Neuronal stem cell (in vitro differentiated cells): ENCODE measurements around the gene NSMCE1.
"Not testable (repeated sequence)": the region's sequence is repeated elsewhere in the genome, so short reads cannot be mapped to it uniquely, and the experiment has no call there.

Source experiments
- DNase-seq: peaks from one replicate; pipeline ENCODE4 v3.0.0-alpha.2; 2013; ENCODE audit warnings: low spot score
- H2AFZ ChIP-seq: one replicate; pipeline ENCODE4 v1.6.1; 2013; ENCODE audit warnings: mild to moderate bottlenecking, low read length, inconsistent platforms
- H2AK5ac ChIP-seq: 2 replicates; pipeline ENCODE4 v1.6.1; 2013; ENCODE audit warnings: low read depth, mild to moderate bottlenecking, inconsistent platforms, low read length, moderate library complexity, mixed read lengths
- H2BK120ac ChIP-seq: 2 replicates; pipeline ENCODE4 v1.6.1; 2013; ENCODE audit warnings: low read depth, mild to moderate bottlenecking, inconsistent platforms, low read length, moderate library complexity, mixed read lengths
- H2BK12ac ChIP-seq: one replicate; pipeline ENCODE4 v1.6.1; 2013; ENCODE audit warnings: low read length, inconsistent platforms
- H2BK15ac ChIP-seq: 2 replicates; pipeline ENCODE4 v1.6.1; 2013; ENCODE audit warnings: mild to moderate bottlenecking, low read length, inconsistent platforms, mixed read lengths
- H2BK5ac ChIP-seq: one replicate; pipeline ENCODE4 v1.6.1; 2013; ENCODE audit warnings: inconsistent platforms, mild to moderate bottlenecking, low read length, moderate library complexity
- H3K14ac ChIP-seq: one replicate; pipeline ENCODE4 v1.6.1; 2013; ENCODE audit warnings: low read length, inconsistent platforms
- H3K18ac ChIP-seq: 2 replicates; pipeline ENCODE4 v1.6.1; 2013; ENCODE audit warnings: low read length, inconsistent platforms
- H3K23ac ChIP-seq: 2 replicates; pipeline ENCODE4 v1.6.1; 2013; ENCODE audit warnings: low read depth, mild to moderate bottlenecking, mixed read lengths, low read length, inconsistent platforms; ENCODE audit not compliant: poor library complexity
- H3K27ac ChIP-seq: replicated peaks from 3 replicates; pipeline ENCODE4 v1.5.1; 2013; ENCODE audit warnings: low read length, inconsistent platforms
- H3K27me3 ChIP-seq, 3 experiments: 2 replicates each; pipeline ENCODE4 v1.6.1; 2013; ENCODE audit warnings: low read length in 3 of 3, mild to moderate bottlenecking in 2 of 3, inconsistent platforms in 1 of 3, low read depth in 1 of 3, mixed read lengths in 1 of 3, moderate library complexity in 1 of 3; ENCODE audit not compliant: control insufficient read depth in 3 of 3, insufficient read depth in 3 of 3
- H3K36me3 ChIP-seq, 2 donors: replicated peaks in 1 of 2; 2 replicates each; pipeline ENCODE4 v1.6.1; 2013; ENCODE audit warnings: low read length in 2 of 2; ENCODE audit not compliant: control insufficient read depth in 2 of 2, insufficient read depth in 2 of 2
- H3K4ac ChIP-seq: 2 replicates; pipeline ENCODE4 v1.6.1; 2013; ENCODE audit warnings: inconsistent platforms, mild to moderate bottlenecking, low read length, moderate library complexity
- H3K4me1 ChIP-seq, 2 donors: 1 replicate in 1 of 2; 2 replicates in 1 of 2; pipeline ENCODE4 v1.6.1; 2013; ENCODE audit warnings: low read length in 2 of 2, low read depth in 1 of 2; ENCODE audit not compliant: control insufficient read depth in 2 of 2, insufficient read depth in 1 of 2
- H3K4me2 ChIP-seq: one replicate; pipeline ENCODE4 v1.6.1; 2013; ENCODE audit warnings: mild to moderate bottlenecking, low read length, inconsistent platforms; ENCODE audit not compliant: insufficient read depth, poor library complexity, severe bottlenecking
- H3K4me3 ChIP-seq, 2 donors: 2 replicates each; pipeline ENCODE4 v1.5.1; 2013; ENCODE audit warnings: low read length in 2 of 2, mild to moderate bottlenecking in 2 of 2, inconsistent platforms in 1 of 2, moderate library complexity in 1 of 2
- H3K79me1 ChIP-seq: one replicate; pipeline ENCODE4 v1.6.1; 2013; ENCODE audit warnings: low read depth, mild to moderate bottlenecking, inconsistent platforms, low read length, moderate library complexity
- H3K9ac ChIP-seq: one replicate; pipeline ENCODE4 v1.6.1; 2013; ENCODE audit warnings: mild to moderate bottlenecking, low read depth, low read length, inconsistent platforms; ENCODE audit not compliant: poor library complexity
- H3K9me3 ChIP-seq, 2 donors: replicated peaks in 1 of 2; 2 replicates each; pipeline versions ENCODE3 to v1.6.1; 2013; ENCODE audit warnings: low read length in 2 of 2, mild to moderate bottlenecking in 2 of 2, inconsistent platforms in 1 of 2, low read depth in 1 of 2, mixed read lengths in 1 of 2, moderate library complexity in 1 of 2; ENCODE audit not compliant: control insufficient read depth in 2 of 2, insufficient read depth in 1 of 2
- H4K8ac ChIP-seq: one replicate; pipeline ENCODE4 v1.6.1; 2013; ENCODE audit warnings: low read depth, mild to moderate bottlenecking, inconsistent platforms, low read length, moderate library complexity
- H4K91ac ChIP-seq: one replicate; pipeline ENCODE4 v1.6.1; 2013; ENCODE audit warnings: low read length, low read depth, mild to moderate bottlenecking, inconsistent platforms; ENCODE audit not compliant: poor library complexity
- WGBS, 2 donors: extraction: QIAGEN DNeasy Blood & Tissue Kit; methylation state at CpG; one replicate each; pipeline ENCODE4 v1.1.7; 2013; ENCODE audit warnings: missing lambda C conversion rate in 2 of 2, mixed read lengths in 1 of 2; ENCODE audit not compliant: insufficient read length in 2 of 2, insufficient replicate concordance in 1 of 2; ENCODE audit errors: extremely low coverage in 2 of 2; 5-methylcytosine and 5-hydroxymethylcytosine counted together

Gene NSMCE1

DNA sequence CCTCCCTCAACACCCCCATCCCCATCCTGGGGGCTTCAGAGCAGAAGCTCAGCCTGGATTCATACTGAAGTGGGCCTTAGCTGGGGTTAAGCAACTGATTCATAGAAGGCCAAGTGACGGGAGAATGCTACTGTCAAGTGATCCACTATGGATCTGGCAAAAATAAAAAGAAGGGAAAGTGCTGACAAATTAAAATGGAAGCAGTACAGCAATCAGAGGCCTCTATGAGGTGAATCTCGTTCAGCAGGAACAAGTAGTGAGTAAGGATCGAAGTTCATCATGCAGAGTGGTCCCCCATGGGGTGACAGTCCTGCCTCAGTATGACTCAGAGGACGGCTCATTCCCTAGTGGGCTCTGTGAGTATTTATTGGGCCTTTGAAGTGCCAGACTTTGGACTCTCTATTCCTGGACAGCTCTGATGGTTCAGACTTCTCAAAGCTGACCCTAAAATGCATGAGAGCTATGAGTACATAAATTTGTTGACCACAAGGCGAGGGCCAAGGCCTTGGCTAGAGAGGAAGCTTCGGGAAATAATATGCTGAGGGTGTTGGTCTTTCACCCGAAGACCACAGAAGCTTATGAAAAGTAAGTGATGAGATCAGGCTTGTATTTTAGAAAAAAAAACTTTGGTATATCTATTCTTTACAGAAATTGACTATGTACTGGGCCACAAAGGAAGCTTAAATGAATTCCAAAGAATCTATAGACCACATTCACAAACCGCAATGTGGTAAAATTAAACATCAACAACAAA, 5.3 kb upstream of the NSMCE1 start:
- no peak overlapping the region for H4K91ac ChIP-seq
- peaks cover 1% of the 10 kb centered on the region in 2 donors for H3K4me1 ChIP-seq
- no peak overlapping the region for H2BK15ac ChIP-seq
- no peak overlapping the region for H2AK5ac ChIP-seq
- no peak overlapping the region for H3K23ac ChIP-seq
- no CpG with 5 or more reads among the region's 8 CpGs for WGBS, 2 donors
- no peak overlapping the region for H2BK5ac ChIP-seq
- H2BK120ac ChIP-seq: no peak overlapping the region
- no peak for DNase-seq
- no peak overlapping the region for H3K4me3 ChIP-seq
- no peaks in the 10 kb centered on the region for H3K36me3 ChIP-seq
- H3K9ac ChIP-seq: no peak overlapping the region
- H2BK12ac ChIP-seq: no peak overlapping the region
- H3K9me3 ChIP-seq: no peaks in the 10 kb centered on the region
- no peaks in the 10 kb centered on the region for H3K79me1 ChIP-seq
- no peak overlapping the region for H4K8ac ChIP-seq
- no peak overlapping the region for H3K27ac ChIP-seq
- no peak overlapping the region for H3K14ac ChIP-seq
- no peak overlapping the region for H3K4ac ChIP-seq
- no peak overlapping the region for H3K18ac ChIP-seq
- no peak overlapping the region for H2AFZ ChIP-seq
- no peak overlapping the region for H3K4me2 ChIP-seq
- no peaks in the 10 kb centered on the region for H3K27me3 ChIP-seq

- no peak overlapping the region for H2AK5ac ChIP-seq
- no peak overlapping the region for H3K9ac ChIP-seq
- H3K4me3 ChIP-seq: no peak overlapping the region
- H2BK12ac ChIP-seq: no peak overlapping the region
- no peak overlapping the region for H3K4ac ChIP-seq
- no peak overlapping the region for H3K18ac ChIP-seq
- no peaks in the 10 kb centered on the region for H3K9me3 ChIP-seq
- WGBS, 2 donors: no CpG with 5 or more reads among the region's 4 CpGs
- no peaks in the 10 kb centered on the region for H3K27me3 ChIP-seq
- H3K36me3 ChIP-seq: no peaks in the 10 kb centered on the region
- H3K4me1 ChIP-seq: peaks cover 2 to 3% of the 10 kb centered on the region in 2 donors
- no peak overlapping the region for H2AFZ ChIP-seq
- H3K27ac ChIP-seq: no peak overlapping the region
- H4K8ac ChIP-seq: no peak overlapping the region
- DNase-seq: no peak
- H2BK5ac ChIP-seq: no peak overlapping the region
- no peak overlapping the region for H3K4me2 ChIP-seq
- H3K14ac ChIP-seq: no peak overlapping the region
- H3K23ac ChIP-seq: no peak overlapping the region
- no peak overlapping the region for H4K91ac ChIP-seq
- no peak overlapping the region for H2BK120ac ChIP-seq
- H3K79me1 ChIP-seq: no peaks in the 10 kb centered on the region
- no peak overlapping the region for H2BK15ac ChIP-seq
Measured at GRCh38 chr16:27273330-27273669, 4.7 kb upstream of the NSMCE1 start.

- H3K9me3 ChIP-seq, H4K8ac ChIP-seq, H2BK15ac ChIP-seq, H4K91ac ChIP-seq, H3K14ac ChIP-seq, H3K4me2 ChIP-seq, H3K4me3 ChIP-seq, H3K23ac ChIP-seq, H3K27me3 ChIP-seq, H2BK120ac ChIP-seq, H2BK5ac ChIP-seq, H2AFZ ChIP-seq, H3K4me1 ChIP-seq, DNase-seq, H3K36me3 ChIP-seq, H3K27ac ChIP-seq, H3K18ac ChIP-seq, H2BK12ac ChIP-seq, H3K79me1 ChIP-seq, H3K9ac ChIP-seq, H3K4ac ChIP-seq, H2AK5ac ChIP-seq: not testable (repeated sequence)
- no CpG with 5 or more reads among the region's 7 CpGs for WGBS, 2 donors
Measured at GRCh38 chr16:27272697-27273096, 4.1 kb upstream of the NSMCE1 start.

DNA sequence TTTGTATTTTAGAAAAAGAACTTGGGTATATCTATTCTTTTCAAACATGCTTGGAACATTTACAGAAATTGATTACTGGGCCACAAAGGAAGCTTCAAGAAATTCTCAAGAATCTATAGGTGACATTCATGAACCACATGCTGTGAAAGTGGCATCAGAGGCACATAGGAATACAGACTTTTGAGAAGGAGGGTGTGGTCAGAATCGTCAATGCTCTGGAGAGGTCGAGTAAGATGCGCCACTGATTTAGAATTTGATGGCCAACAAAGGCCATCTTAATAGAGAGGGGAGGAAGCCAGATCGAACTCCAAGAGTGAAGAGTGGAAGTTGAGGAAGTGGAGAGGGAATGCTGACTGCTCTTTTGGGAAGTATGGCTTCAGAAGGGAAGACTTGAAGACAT, 3.5 kb upstream of the NSMCE1 start:
- Histone ChIP-seq H3K4me1 (peaks cover 5 to 6% of the 10 kb centered on the region in 2 donors), H3K79me1 (no peaks in the 10 kb centered on the region), H2AFZ (no peak overlapping the region), H3K23ac (no peak overlapping the region), H2BK120ac (no peak overlapping the region), H3K18ac (no peak overlapping the region), H3K4me2 (no peak overlapping the region), H3K9ac (no peak overlapping the region), H3K4me3 (no peak overlapping the region), H3K27ac (no peak overlapping the region), H2BK12ac (no peak overlapping the region), H3K14ac (no peak overlapping the region), H4K91ac (no peak overlapping the region), H2BK5ac (no peak overlapping the region), H3K9me3 (no peaks in the 10 kb centered on the region), H3K36me3 (no peaks in the 10 kb centered on the region), H3K27me3 (no peaks in the 10 kb centered on the region), H4K8ac (no peak overlapping the region), H3K4ac (no peak overlapping the region), H2BK15ac (no peak overlapping the region), H2AK5ac (no peak overlapping the region)
- no CpG with 5 or more reads among the region's 4 CpGs for whole genome bisulfite sequencing, 2 donors
- DNase-seq: no peak
